KG1 (cell line): ENCODE data around the gene RMC1.
A peak's percentile ranks its signal among the peaks of the same experiment; 100 is the strongest.
"Not testable (repeated sequence)": the region's sequence is repeated elsewhere in the genome, so short reads cannot be mapped to it uniquely, and the experiment has no call there.

Source experiments
- DNase-seq: peaks from one replicate; lab custom pipeline; 2025; lab: John Stamatoyannopoulos, UW

The RMC1 gene

GRCh38 chr18:23532848-23533247, 29.5 kb downstream of the RMC1 start:
- no peak for DNase-seq

GRCh38 chr18:23534276-23534675, 31.0 kb downstream of the RMC1 start:
- no peak for DNase-seq

GRCh38 chr18:23536204-23536603, 32.9 kb downstream of the RMC1 start:
- no peak for DNase-seq

GRCh38 chr18:23537274-23537673, 34.0 kb downstream of the RMC1 start:
- no peak for DNase-seq

- no peak for DNase-seq
Observed at GRCh38 chr18:23538001-23538400, 34.7 kb downstream of the RMC1 start.

GRCh38 chr18:23538870-23539269, 35.6 kb downstream of the RMC1 start:
- no peak for DNase-seq

GRCh38 chr18:23539296-23539695, 36.0 kb downstream of the RMC1 start:
- DNase-seq: no peak

GRCh38 chr18:23539911-23540525, 36.7 kb downstream of the RMC1 start:
- no peak for DNase-seq

- peak; percentile 19 for DNase-seq
Observed at GRCh38 chr18:23540867-23541266, 37.6 kb downstream of the RMC1 start.

GRCh38 chr18:23541349-23542093, 38.2 kb downstream of the RMC1 start:
- DNase-seq: no peak

- DNase-seq: no peak
Observed at GRCh38 chr18:23542461-23542860, 39.1 kb downstream of the RMC1 start.

- no peak for DNase-seq
Observed at GRCh38 chr18:23545247-23545789, 42.0 kb downstream of the RMC1 start.

GRCh38 chr18:23547306-23547705, 44.0 kb downstream of the RMC1 start:
- no peak for DNase-seq

- DNase-seq: no peak
Observed at GRCh38 chr18:23547846-23548245, 44.5 kb downstream of the RMC1 start.

- DNase-seq: no peak
Observed at GRCh38 chr18:23548275-23548674, 45.0 kb downstream of the RMC1 start.

GRCh38 chr18:23548719-23549118, 45.4 kb downstream of the RMC1 start:
- no peak for DNase-seq

- DNase-seq: no peak
Observed at GRCh38 chr18:23550898-23551297, 47.6 kb downstream of the RMC1 start.

GRCh38 chr18:23551978-23552377, 48.7 kb downstream of the RMC1 start:
- no peak for DNase-seq

GRCh38 chr18:23552505-23552904, 49.2 kb downstream of the RMC1 start:
- no peak for DNase-seq

GRCh38 chr18:23553887-23554286, 50.6 kb downstream of the RMC1 start:
- DNase-seq: no peak

- no peak for DNase-seq
Observed at GRCh38 chr18:23556145-23556780, 53.0 kb downstream of the RMC1 start.

- DNase-seq: not testable (repeated sequence)
Observed at GRCh38 chr18:23557511-23557910, 54.2 kb downstream of the RMC1 start.

- DNase-seq: no peak
Observed at GRCh38 chr18:23560186-23560585, 56.9 kb downstream of the RMC1 start.
